ENCODE results near the gene TRAPPC8.
"Not testable (repeated sequence)": the region's sequence is repeated elsewhere in the genome, so short reads cannot be mapped to it uniquely, and the experiment has no call there.

The TRAPPC8 gene

GRCh38 chr18:31931163-31931885 lies 11.6 kb downstream of the TRAPPC8 start:
- no peak overlapping the region for H2AFZ ChIP-seq (ENCODE audit: low read length)
- no peak overlapping the region for H3K4ac ChIP-seq (ENCODE audit: low read length)
- H3K27ac ChIP-seq (replicated peaks; ENCODE audit: low read length), result no peak overlapping the region
- no peaks in the 10 kb centered on the region for H3K4me1 ChIP-seq (ENCODE audit: control insufficient read depth in 2 of 2, insufficient read depth in 1 of 2, low read depth in 1 of 2, low read length in 2 of 2)
- H3K9me3 ChIP-seq (replicated peaks in 1 of 2; ENCODE audit: control insufficient read depth in 2 of 2, insufficient read depth in 1 of 2, low read depth in 1 of 2, low read length in 2 of 2), result no peaks in the 10 kb centered on the region
- H4K91ac ChIP-seq (ENCODE audit: low read depth, low read length, poor library complexity), result no peak overlapping the region
- H2BK12ac ChIP-seq (ENCODE audit: low read length), result no peak overlapping the region
- H3K4me2 ChIP-seq (ENCODE audit: insufficient read depth, low read length, poor library complexity, severe bottlenecking), result no peak overlapping the region
- H4K8ac ChIP-seq (ENCODE audit: low read depth, low read length), result no peak overlapping the region
- no peak overlapping the region for H2BK5ac ChIP-seq (ENCODE audit: low read length)
- no peak overlapping the region for H2BK120ac ChIP-seq (ENCODE audit: low read depth, low read length)
- no peak overlapping the region for H3K18ac ChIP-seq (ENCODE audit: low read length)
- H3K27me3 ChIP-seq (ENCODE audit: control insufficient read depth in 3 of 3, insufficient read depth in 3 of 3, low read depth in 1 of 3, low read length in 3 of 3), result no peaks in the 10 kb centered on the region
- no peak overlapping the region for H3K14ac ChIP-seq (ENCODE audit: low read length)
- peaks cover 0 to 60% of the 10 kb centered on the region in 2 donors for H3K36me3 ChIP-seq (replicated peaks in 1 of 2; ENCODE audit: control insufficient read depth in 2 of 2, insufficient read depth in 2 of 2, low read length in 2 of 2)
- no peak overlapping the region for H2AK5ac ChIP-seq (ENCODE audit: low read depth, low read length)
- H2BK15ac ChIP-seq (ENCODE audit: low read length), result no peak overlapping the region
- peaks cover 3% of the 10 kb centered on the region for H3K79me1 ChIP-seq (ENCODE audit: low read depth, low read length)
- no peak overlapping the region for H3K9ac ChIP-seq (ENCODE audit: low read depth, low read length, poor library complexity)
- H3K4me3 ChIP-seq (ENCODE audit: low read length in 2 of 2), result no peak overlapping the region
- H3K23ac ChIP-seq (ENCODE audit: low read depth, low read length, poor library complexity), result no peak overlapping the region
- no peak for DNase-seq (ENCODE audit: low spot score)
- WGBS, 2 donors (ENCODE audit: extremely low coverage in 2 of 2, insufficient read length in 2 of 2, insufficient replicate concordance in 1 of 2), result 100% methylated on average over 2 of the region's 6 CpGs; no CpG with 5 or more reads in 1 of the 2 donors

GRCh38 chr18:31929273-31929672 lies 13.7 kb downstream of the TRAPPC8 start:
- Histone ChIP-seq H2AK5ac (ENCODE audit: low read depth, low read length) (no peak overlapping the region), H3K4me2 (ENCODE audit: insufficient read depth, low read length, poor library complexity, severe bottlenecking) (no peak overlapping the region), H3K27me3 (ENCODE audit: control insufficient read depth in 3 of 3, insufficient read depth in 3 of 3, low read depth in 1 of 3, low read length in 3 of 3) (no peaks in the 10 kb centered on the region), H2BK5ac (ENCODE audit: low read length) (no peak overlapping the region), H2BK12ac (ENCODE audit: low read length) (no peak overlapping the region), H2BK120ac (ENCODE audit: low read depth, low read length) (no peak overlapping the region), H3K9ac (ENCODE audit: low read depth, low read length, poor library complexity) (no peak overlapping the region), H3K27ac (replicated peaks; ENCODE audit: low read length) (no peak overlapping the region), H3K18ac (ENCODE audit: low read length) (no peak overlapping the region), H3K36me3 (replicated peaks in 1 of 2; ENCODE audit: control insufficient read depth in 2 of 2, insufficient read depth in 2 of 2, low read length in 2 of 2) (peaks cover 0 to 66% of the 10 kb centered on the region in 2 donors), H3K4me3 (ENCODE audit: low read length in 2 of 2) (no peak overlapping the region), H3K4me1 (ENCODE audit: control insufficient read depth in 2 of 2, insufficient read depth in 1 of 2, low read depth in 1 of 2, low read length in 2 of 2) (no peaks in the 10 kb centered on the region), H3K14ac (ENCODE audit: low read length) (no peak overlapping the region), H3K23ac (ENCODE audit: low read depth, low read length, poor library complexity) (no peak overlapping the region), H4K91ac (ENCODE audit: low read depth, low read length, poor library complexity) (no peak overlapping the region), H2BK15ac (ENCODE audit: low read length) (no peak overlapping the region), H4K8ac (ENCODE audit: low read depth, low read length) (no peak overlapping the region), H2AFZ (ENCODE audit: low read length) (no peak overlapping the region), H3K79me1 (ENCODE audit: low read depth, low read length) (no peaks in the 10 kb centered on the region), H3K9me3 (replicated peaks in 1 of 2; ENCODE audit: control insufficient read depth in 2 of 2, insufficient read depth in 1 of 2, low read depth in 1 of 2, low read length in 2 of 2) (no peaks in the 10 kb centered on the region), H3K4ac (ENCODE audit: low read length) (no peak overlapping the region)
- DNase-seq (ENCODE audit: low spot score), result no peak

- no CpG with 5 or more reads among the region's 5 CpGs for WGBS, 2 donors (ENCODE audit: extremely low coverage in 2 of 2, insufficient read length in 2 of 2, insufficient replicate concordance in 1 of 2)
- not testable (repeated sequence) for H4K8ac ChIP-seq (ENCODE audit: low read depth, low read length); H3K14ac ChIP-seq (ENCODE audit: low read length); H3K4me3 ChIP-seq (ENCODE audit: low read length in 2 of 2); H2AK5ac ChIP-seq (ENCODE audit: low read depth, low read length); H4K91ac ChIP-seq (ENCODE audit: low read depth, low read length, poor library complexity); H2BK5ac ChIP-seq (ENCODE audit: low read length); H2AFZ ChIP-seq (ENCODE audit: low read length); H2BK12ac ChIP-seq (ENCODE audit: low read length); DNase-seq (ENCODE audit: low spot score); H3K4me1 ChIP-seq (ENCODE audit: control insufficient read depth in 2 of 2, insufficient read depth in 1 of 2, low read depth in 1 of 2, low read length in 2 of 2); H2BK15ac ChIP-seq (ENCODE audit: low read length); H3K4ac ChIP-seq (ENCODE audit: low read length); H3K9me3 ChIP-seq (replicated peaks in 1 of 2; ENCODE audit: control insufficient read depth in 2 of 2, insufficient read depth in 1 of 2, low read depth in 1 of 2, low read length in 2 of 2); H3K9ac ChIP-seq (ENCODE audit: low read depth, low read length, poor library complexity); H3K79me1 ChIP-seq (ENCODE audit: low read depth, low read length); H3K4me2 ChIP-seq (ENCODE audit: insufficient read depth, low read length, poor library complexity, severe bottlenecking); H3K18ac ChIP-seq (ENCODE audit: low read length); H3K23ac ChIP-seq (ENCODE audit: low read depth, low read length, poor library complexity); H2BK120ac ChIP-seq (ENCODE audit: low read depth, low read length); H3K27me3 ChIP-seq (ENCODE audit: control insufficient read depth in 3 of 3, insufficient read depth in 3 of 3, low read depth in 1 of 3, low read length in 3 of 3); H3K27ac ChIP-seq (replicated peaks; ENCODE audit: low read length)
- H3K36me3 ChIP-seq (replicated peaks in 1 of 2; ENCODE audit: control insufficient read depth in 2 of 2, insufficient read depth in 2 of 2, low read length in 2 of 2), result peaks cover 0 to 80% of the 10 kb centered on the region in 2 donors
These were observed 15.9 kb downstream of the TRAPPC8 start for GRCh38 chr18:31926988-31927387.

- no peak overlapping the region for H3K23ac ChIP-seq (ENCODE audit: low read depth, low read length, poor library complexity)
- H3K9me3 ChIP-seq (replicated peaks in 1 of 2; ENCODE audit: control insufficient read depth in 2 of 2, insufficient read depth in 1 of 2, low read depth in 1 of 2, low read length in 2 of 2), result no peaks in the 10 kb centered on the region
- WGBS, 2 donors (ENCODE audit: extremely low coverage in 2 of 2, insufficient read length in 2 of 2, insufficient replicate concordance in 1 of 2), result no CpG with 5 or more reads among the region's 3 CpGs
- no peak overlapping the region for H3K14ac ChIP-seq (ENCODE audit: low read length)
- no peak overlapping the region for H2BK120ac ChIP-seq (ENCODE audit: low read depth, low read length)
- no peak overlapping the region for H4K91ac ChIP-seq (ENCODE audit: low read depth, low read length, poor library complexity)
- H3K4me3 ChIP-seq (ENCODE audit: low read length in 2 of 2), result no peak overlapping the region
- H3K18ac ChIP-seq (ENCODE audit: low read length), result no peak overlapping the region
- no peak for DNase-seq (ENCODE audit: low spot score)
- H3K4ac ChIP-seq (ENCODE audit: low read length), result no peak overlapping the region
- no peak overlapping the region for H3K27ac ChIP-seq (replicated peaks; ENCODE audit: low read length)
- no peak overlapping the region for H3K4me2 ChIP-seq (ENCODE audit: insufficient read depth, low read length, poor library complexity, severe bottlenecking)
- H3K27me3 ChIP-seq (ENCODE audit: control insufficient read depth in 3 of 3, insufficient read depth in 3 of 3, low read depth in 1 of 3, low read length in 3 of 3), result no peaks in the 10 kb centered on the region
- peaks cover 1% of the 10 kb centered on the region for H3K79me1 ChIP-seq (ENCODE audit: low read depth, low read length)
- peaks cover 0 to 55% of the 10 kb centered on the region in 2 donors for H3K36me3 ChIP-seq (replicated peaks in 1 of 2; ENCODE audit: control insufficient read depth in 2 of 2, insufficient read depth in 2 of 2, low read length in 2 of 2)
- H2AFZ ChIP-seq (ENCODE audit: low read length), result no peak overlapping the region
- H2AK5ac ChIP-seq (ENCODE audit: low read depth, low read length), result no peak overlapping the region
- no peak overlapping the region for H4K8ac ChIP-seq (ENCODE audit: low read depth, low read length)
- H2BK15ac ChIP-seq (ENCODE audit: low read length), result no peak overlapping the region
- no peak overlapping the region for H3K9ac ChIP-seq (ENCODE audit: low read depth, low read length, poor library complexity)
- no peaks in the 10 kb centered on the region for H3K4me1 ChIP-seq (ENCODE audit: control insufficient read depth in 2 of 2, insufficient read depth in 1 of 2, low read depth in 1 of 2, low read length in 2 of 2)
- H2BK12ac ChIP-seq (ENCODE audit: low read length), result no peak overlapping the region
- no peak overlapping the region for H2BK5ac ChIP-seq (ENCODE audit: low read length)
These were observed 22.7 kb downstream of the TRAPPC8 start for GRCh38 chr18:31920277-31920676.

All from neuronal stem cell (in vitro differentiated cells).